T-helper 1 cell treated with Interleukin-12 subunit alpha and Interleukin-12 subunit beta and Interleukin-4 antibody, amounts not matched to agents 30 μg/mL and 1 μg/mL, for 36 hours (primary cell): Measurements from ENCODE around the gene MAGI2.
"Not testable (repeated sequence)": the region's sequence is repeated elsewhere in the genome, so short reads cannot be mapped to it uniquely, and the experiment has no call there.

Source experiments
- H3K27ac Mint-ChIP-seq: one replicate; pipeline ENCODE4 v1.8.0; 2021; ENCODE audit warnings: mild to moderate bottlenecking, mixed read lengths
- H3K27me3 Mint-ChIP-seq: one replicate; pipeline ENCODE4 v1.8.0; 2021; ENCODE audit warnings: low read depth, mixed read lengths
- H3K36me3 Mint-ChIP-seq: one replicate; pipeline ENCODE4 v1.8.0; 2021; ENCODE audit warnings: low read depth, mixed read lengths
- H3K4me1 Mint-ChIP-seq: one replicate; pipeline ENCODE4 v1.8.0; 2021; ENCODE audit warnings: low read depth, mixed read lengths
- H3K4me3 Mint-ChIP-seq: one replicate; pipeline ENCODE4 v1.8.0; 2021; ENCODE audit warnings: mild to moderate bottlenecking, moderate library complexity, mixed read lengths
- H3K9me3 Mint-ChIP-seq: one replicate; pipeline ENCODE4 v1.8.0; 2021; ENCODE audit warnings: mixed read lengths

Gene MAGI2

DNA sequence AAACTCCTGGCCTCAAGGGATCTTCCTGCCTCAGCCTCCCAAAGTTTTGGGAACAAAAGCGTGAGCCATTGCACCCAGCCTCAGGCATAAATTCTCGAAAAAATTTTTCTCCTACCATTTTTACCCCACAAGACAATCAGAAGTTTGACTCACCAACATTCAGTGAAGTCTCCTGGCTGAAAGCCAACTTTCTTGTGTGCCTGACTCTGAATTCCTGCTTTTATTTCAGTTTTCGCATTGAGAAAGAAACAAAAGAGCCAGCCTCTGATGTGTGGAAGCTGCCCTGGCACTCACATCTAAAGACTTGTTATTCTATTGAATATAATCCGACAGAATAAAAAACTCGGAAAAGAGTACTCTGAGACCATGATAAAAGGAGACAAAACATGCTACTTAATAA is 402.9 kb downstream of the MAGI2 start:
- Mint-ChIP-seq H3K27me3 (no peaks in the 10 kb centered on the region), H3K4me1 (no peaks in the 10 kb centered on the region)

GRCh38 chr7:79046061-79046460 is 407.4 kb downstream of the MAGI2 start:
- H3K36me3 Mint-ChIP-seq = no peaks in the 10 kb centered on the region
- no peaks in the 10 kb centered on the region for H3K9me3 Mint-ChIP-seq
- H3K27me3 Mint-ChIP-seq = no peaks in the 10 kb centered on the region
- H3K4me3 Mint-ChIP-seq = no peak overlapping the region
- no peaks in the 10 kb centered on the region for H3K4me1 Mint-ChIP-seq
- no peak overlapping the region for H3K27ac Mint-ChIP-seq

More for the DNA sequence above, 402.9 kb downstream of the MAGI2 start:
- Mint-ChIP-seq H3K9me3 (peaks cover 3% of the 10 kb centered on the region), H3K36me3 (no peaks in the 10 kb centered on the region), H3K4me3 (no peak overlapping the region), H3K27ac (no peak overlapping the region)

- Mint-ChIP-seq H3K4me1 (no peaks in the 10 kb centered on the region), H3K27ac (no peak overlapping the region), H3K36me3 (no peaks in the 10 kb centered on the region), H3K4me3 (no peak overlapping the region), H3K27me3 (no peaks in the 10 kb centered on the region), H3K9me3 (no peaks in the 10 kb centered on the region)
These were observed 416.5 kb downstream of the MAGI2 start for GRCh38 chr7:79037001-79037400.

DNA sequence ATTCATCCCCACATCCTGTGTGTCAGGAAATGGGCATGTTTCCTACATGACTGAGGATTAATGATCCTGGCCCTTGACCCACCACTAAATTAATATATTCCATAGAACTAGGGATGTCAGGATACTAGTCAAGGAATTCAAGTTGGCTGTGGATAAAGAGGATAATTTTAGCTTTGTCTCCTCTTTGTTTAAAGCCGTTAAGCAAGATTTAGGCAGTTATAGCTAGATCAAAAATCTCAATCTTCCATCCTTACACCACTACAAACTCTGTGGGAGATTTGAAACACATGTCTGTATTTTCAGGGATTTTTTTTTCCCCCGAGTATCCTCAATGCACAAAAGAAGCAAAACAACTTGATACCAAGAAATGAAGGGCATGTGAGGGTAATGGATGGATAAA is 417.1 kb downstream of the MAGI2 start:
- Mint-ChIP-seq H3K36me3 (no peaks in the 10 kb centered on the region), H3K9me3 (no peaks in the 10 kb centered on the region), H3K27me3 (no peaks in the 10 kb centered on the region), H3K27ac (no peak overlapping the region), H3K4me3 (no peak overlapping the region), H3K4me1 (no peaks in the 10 kb centered on the region)

GRCh38 chr7:79035858-79036257 is 417.6 kb downstream of the MAGI2 start:
- H3K27me3 Mint-ChIP-seq = no peaks in the 10 kb centered on the region
- H3K4me3 Mint-ChIP-seq = no peak overlapping the region
- H3K27ac Mint-ChIP-seq = no peak overlapping the region
- no peaks in the 10 kb centered on the region for H3K4me1 Mint-ChIP-seq
- no peaks in the 10 kb centered on the region for H3K9me3 Mint-ChIP-seq
- no peaks in the 10 kb centered on the region for H3K36me3 Mint-ChIP-seq

DNA sequence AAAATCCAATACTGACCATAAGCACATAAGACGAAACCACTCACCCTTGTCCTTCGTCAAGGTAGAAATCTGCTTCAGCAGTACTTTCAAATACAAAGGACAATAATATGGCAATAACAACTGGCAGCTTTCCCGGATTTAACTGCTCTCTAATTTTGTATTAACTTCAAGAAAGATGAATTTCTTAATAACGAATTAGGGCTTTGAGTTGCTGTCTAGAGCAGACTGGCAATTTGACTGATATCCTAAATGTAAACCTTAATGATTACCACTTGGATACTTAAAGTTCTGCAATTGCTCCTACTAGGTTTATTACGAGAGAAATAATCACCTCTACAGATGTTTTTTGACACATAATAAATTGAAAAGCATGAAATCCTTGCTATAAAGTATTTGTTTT is 418.7 kb downstream of the MAGI2 start:
- H3K27ac Mint-ChIP-seq = no peak overlapping the region
- H3K27me3 Mint-ChIP-seq = no peaks in the 10 kb centered on the region
- no peak overlapping the region for H3K4me3 Mint-ChIP-seq
- no peaks in the 10 kb centered on the region for H3K9me3 Mint-ChIP-seq
- H3K4me1 Mint-ChIP-seq = no peaks in the 10 kb centered on the region
- H3K36me3 Mint-ChIP-seq = no peaks in the 10 kb centered on the region

DNA sequence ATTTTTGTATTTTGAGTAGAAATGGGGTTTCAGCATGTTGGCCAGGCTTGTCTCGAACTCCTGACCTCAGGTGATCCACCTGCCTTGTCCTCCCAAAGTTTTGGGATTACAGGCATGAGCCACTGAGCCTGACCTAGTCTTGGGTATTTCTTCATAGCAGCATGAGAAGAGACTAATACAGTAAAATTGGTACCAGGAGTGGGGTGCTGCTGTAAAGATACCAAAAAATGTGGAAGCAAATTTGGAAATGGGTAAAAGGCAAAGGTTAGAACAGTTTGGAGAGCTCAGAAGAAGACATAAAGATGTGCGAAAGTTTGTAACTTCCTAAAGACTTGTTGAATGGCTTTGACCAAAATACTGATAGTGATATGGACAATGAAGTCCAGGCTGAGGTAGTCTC is 433.8 kb downstream of the MAGI2 start:
- not testable (repeated sequence) for H3K4me3 Mint-ChIP-seq, H3K27me3 Mint-ChIP-seq, H3K36me3 Mint-ChIP-seq, H3K27ac Mint-ChIP-seq, H3K4me1 Mint-ChIP-seq
- peaks cover 38% of the 10 kb centered on the region for H3K9me3 Mint-ChIP-seq

DNA sequence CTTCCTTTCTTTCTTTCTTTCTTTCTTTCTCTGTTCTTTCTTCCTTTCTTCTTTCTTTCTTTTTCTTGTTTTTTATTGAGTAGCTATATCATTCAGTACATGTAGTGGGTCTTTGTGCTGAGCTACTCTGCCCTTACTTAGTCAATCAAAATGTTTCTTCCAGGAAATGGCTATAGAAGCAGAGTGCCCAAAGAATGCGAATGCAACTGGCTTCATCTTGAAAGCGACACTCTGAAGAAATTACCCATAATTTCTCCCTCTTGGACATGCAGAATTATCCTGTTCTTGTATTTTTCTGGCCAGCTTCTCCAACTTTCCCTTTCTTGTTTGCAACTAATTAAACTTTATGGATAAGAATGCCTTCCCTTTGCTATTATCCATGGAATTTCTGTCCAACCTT is 441.5 kb downstream of the MAGI2 start:
- Mint-ChIP-seq H3K27me3 (no peaks in the 10 kb centered on the region), H3K4me3 (no peak overlapping the region), H3K27ac (no peak overlapping the region), H3K36me3 (no peaks in the 10 kb centered on the region), H3K9me3 (peaks cover 8% of the 10 kb centered on the region), H3K4me1 (no peaks in the 10 kb centered on the region)

DNA sequence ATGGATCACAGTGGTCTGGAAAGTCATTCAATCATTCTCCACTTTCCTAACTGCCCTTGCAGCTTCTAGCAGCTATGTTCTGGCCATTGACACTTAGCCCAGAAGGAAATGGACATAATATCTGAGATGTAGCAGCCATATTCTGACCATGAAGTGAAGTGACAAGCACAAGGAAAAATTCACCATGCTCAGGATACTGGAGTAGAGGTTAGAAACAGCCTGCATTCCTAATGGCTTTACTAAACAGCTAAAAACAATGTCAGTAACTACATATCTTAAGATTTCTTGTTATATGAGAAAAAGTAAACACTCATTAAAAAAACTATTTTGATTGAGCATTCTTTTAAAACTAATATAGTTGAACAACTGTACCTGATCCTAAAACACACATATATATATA is 443.8 kb downstream of the MAGI2 start:
- no peak overlapping the region for H3K27ac Mint-ChIP-seq
- no peaks in the 10 kb centered on the region for H3K4me1 Mint-ChIP-seq
- H3K9me3 Mint-ChIP-seq = peaks cover 3% of the 10 kb centered on the region
- H3K36me3 Mint-ChIP-seq = no peaks in the 10 kb centered on the region
- no peaks in the 10 kb centered on the region for H3K27me3 Mint-ChIP-seq
- no peak overlapping the region for H3K4me3 Mint-ChIP-seq

DNA sequence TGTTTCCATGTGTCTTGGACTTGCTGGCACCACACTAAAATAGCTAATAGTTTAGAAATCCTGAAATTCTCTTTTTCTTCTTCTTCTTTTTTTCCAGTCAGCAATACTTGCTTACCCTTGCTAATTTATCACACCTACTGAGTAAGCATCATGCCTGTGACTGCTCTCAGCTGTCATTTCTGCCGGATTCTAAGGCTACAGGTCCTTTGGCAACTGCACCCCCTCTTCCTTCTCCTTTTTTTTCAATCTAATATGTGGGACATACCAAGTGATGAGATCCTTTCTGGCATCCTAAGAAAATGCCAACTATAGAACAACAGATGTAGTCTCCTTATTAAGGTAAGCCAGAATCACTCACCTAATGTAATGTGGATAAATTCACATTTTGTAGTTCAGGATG is 444.7 kb downstream of the MAGI2 start:
- H3K4me3 Mint-ChIP-seq = no peak overlapping the region
- no peaks in the 10 kb centered on the region for H3K4me1 Mint-ChIP-seq
- H3K27ac Mint-ChIP-seq = no peak overlapping the region
- H3K36me3 Mint-ChIP-seq = no peaks in the 10 kb centered on the region
- no peaks in the 10 kb centered on the region for H3K27me3 Mint-ChIP-seq
- H3K9me3 Mint-ChIP-seq = peaks cover 3% of the 10 kb centered on the region

DNA sequence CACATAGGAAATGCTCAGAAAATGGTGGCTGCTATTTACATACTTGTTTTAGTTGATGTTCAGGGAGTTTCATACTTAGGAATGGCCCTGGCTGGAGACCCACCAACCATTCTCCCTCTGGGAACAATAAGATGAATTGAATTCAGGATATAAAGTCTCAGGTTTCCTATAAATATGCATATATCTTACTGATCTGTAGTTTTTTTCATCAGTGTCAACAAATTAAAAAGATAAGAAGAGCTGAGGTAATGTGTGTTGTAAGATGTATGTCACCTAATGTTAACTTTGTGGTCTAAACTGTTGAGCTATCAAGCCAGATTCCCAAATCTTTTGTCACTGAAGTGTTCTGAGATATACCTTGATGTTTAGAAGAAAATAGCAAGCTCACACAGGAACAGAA is 457.5 kb downstream of the MAGI2 start:
- H3K27me3 Mint-ChIP-seq = no peaks in the 10 kb centered on the region
- no peak overlapping the region for H3K27ac Mint-ChIP-seq
- peaks cover 11% of the 10 kb centered on the region for H3K9me3 Mint-ChIP-seq
- peaks cover 2% of the 10 kb centered on the region for H3K4me1 Mint-ChIP-seq
- H3K36me3 Mint-ChIP-seq = no peaks in the 10 kb centered on the region
- H3K4me3 Mint-ChIP-seq = no peak overlapping the region

- H3K9me3 Mint-ChIP-seq = peaks cover 11% of the 10 kb centered on the region
- no peaks in the 10 kb centered on the region for H3K36me3 Mint-ChIP-seq
- H3K4me3 Mint-ChIP-seq = no peak overlapping the region
- H3K27me3 Mint-ChIP-seq = no peaks in the 10 kb centered on the region
- peaks cover 2% of the 10 kb centered on the region for H3K4me1 Mint-ChIP-seq
- no peak overlapping the region for H3K27ac Mint-ChIP-seq
These were observed 460.1 kb downstream of the MAGI2 start for GRCh38 chr7:78993341-78993740.

DNA sequence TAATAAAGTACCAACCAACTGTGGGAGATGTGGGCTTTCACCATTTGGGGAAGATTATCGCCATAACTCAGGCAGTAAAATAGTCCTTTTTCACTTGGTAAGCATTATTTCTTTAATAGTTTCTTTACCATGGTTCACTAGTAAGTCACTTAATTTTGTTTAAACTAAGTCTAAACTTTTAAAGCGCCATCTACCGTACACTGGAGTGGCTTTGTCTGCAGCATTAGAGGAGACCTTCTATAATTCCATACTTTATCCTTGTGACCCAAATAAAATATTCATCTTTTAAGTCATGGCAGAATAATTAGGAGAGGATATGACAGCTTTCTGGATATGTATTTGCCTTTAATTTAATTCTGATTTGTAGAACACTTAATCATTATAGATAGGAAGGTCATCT is 468.0 kb downstream of the MAGI2 start:
- no peaks in the 10 kb centered on the region for H3K4me1 Mint-ChIP-seq
- H3K27ac Mint-ChIP-seq = no peak overlapping the region
- H3K4me3 Mint-ChIP-seq = no peak overlapping the region
- H3K27me3 Mint-ChIP-seq = no peaks in the 10 kb centered on the region
- no peaks in the 10 kb centered on the region for H3K36me3 Mint-ChIP-seq
- H3K9me3 Mint-ChIP-seq = peaks cover 3% of the 10 kb centered on the region

DNA sequence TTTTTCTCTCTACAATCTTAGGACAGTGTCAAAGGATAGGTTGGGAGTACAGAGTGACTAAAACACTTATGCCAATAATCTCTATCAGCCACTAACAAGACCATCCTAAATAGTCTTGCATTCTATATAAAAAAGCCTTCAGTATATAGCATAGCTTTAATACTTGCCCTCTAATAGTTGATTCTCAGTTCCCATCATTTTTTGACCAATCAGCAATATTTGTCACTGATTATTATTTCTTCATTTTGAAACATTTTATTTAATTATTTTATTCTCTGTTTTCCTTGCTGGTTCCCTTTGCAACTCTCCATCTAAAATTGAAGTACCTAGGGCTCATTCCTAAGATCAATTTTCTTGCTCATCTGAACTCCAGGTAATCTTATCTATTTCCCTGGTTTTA is 470.0 kb downstream of the MAGI2 start:
- Mint-ChIP-seq H3K36me3 (no peaks in the 10 kb centered on the region), H3K4me3 (no peak overlapping the region), H3K27ac (no peak overlapping the region), H3K9me3 (peaks cover 3% of the 10 kb centered on the region), H3K27me3 (no peaks in the 10 kb centered on the region), H3K4me1 (no peaks in the 10 kb centered on the region)

DNA sequence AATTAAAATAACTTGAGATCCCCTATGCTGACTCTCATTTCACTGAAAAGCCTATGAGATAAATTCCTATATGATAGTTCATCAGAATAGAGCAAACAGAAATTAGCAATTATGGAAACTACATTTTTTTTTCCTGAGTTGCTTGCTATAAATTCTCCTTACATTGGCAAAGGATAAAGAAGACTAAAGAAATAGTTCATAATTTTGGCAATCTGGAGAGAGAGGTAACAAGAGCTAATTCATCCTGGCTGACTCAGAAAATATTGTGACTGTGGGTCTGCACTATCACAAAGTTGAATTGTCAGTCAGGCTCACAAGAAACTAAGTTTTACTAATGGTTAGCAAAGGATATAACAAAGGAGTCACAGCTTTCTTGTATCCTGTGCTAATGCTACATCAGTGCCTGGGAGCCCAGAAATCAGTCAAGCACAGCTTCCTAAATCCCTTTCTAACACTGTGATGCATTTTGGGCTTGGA is 483.0 kb downstream of the MAGI2 start:
- Mint-ChIP-seq H3K4me1 (no peaks in the 10 kb centered on the region), H3K27ac (no peak overlapping the region), H3K27me3 (no peaks in the 10 kb centered on the region), H3K9me3 (no peaks in the 10 kb centered on the region), H3K36me3 (no peaks in the 10 kb centered on the region), H3K4me3 (no peak overlapping the region)

DNA sequence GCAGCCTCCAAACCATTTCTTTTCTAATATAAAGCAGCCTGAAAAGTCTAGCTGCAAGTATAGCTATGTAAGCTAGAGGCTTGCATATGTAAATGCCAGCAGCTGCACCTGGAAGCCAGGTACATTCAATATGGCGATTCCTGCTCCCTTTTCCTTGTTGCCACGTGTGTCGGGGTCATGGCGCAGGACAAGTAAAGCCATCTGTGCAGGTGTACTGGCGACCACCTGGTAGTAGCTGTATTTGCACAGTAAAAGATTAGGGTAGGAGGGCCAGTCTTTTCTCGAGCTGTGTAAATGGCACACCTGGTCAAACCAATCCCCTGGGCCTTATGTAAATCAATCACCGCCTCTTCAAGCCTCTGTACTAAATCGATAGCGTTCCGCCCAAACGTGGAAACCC is 484.5 kb downstream of the MAGI2 start:
- no peaks in the 10 kb centered on the region for H3K4me1 Mint-ChIP-seq
- no peak overlapping the region for H3K4me3 Mint-ChIP-seq
- no peak overlapping the region for H3K27ac Mint-ChIP-seq
- no peaks in the 10 kb centered on the region for H3K9me3 Mint-ChIP-seq
- no peaks in the 10 kb centered on the region for H3K36me3 Mint-ChIP-seq
- H3K27me3 Mint-ChIP-seq = no peaks in the 10 kb centered on the region
